CD1c-positive myeloid dendritic cell (primary cell): ENCODE measurements around the gene PROSER3.

Experiments
- DNase-seq: peaks from one replicate; pipeline ENCODE4 v3.0.0-alpha.2; 2016; ENCODE audit errors: extremely low spot score

PROSER3 gene

GRCh38 chr19:35738021-35738886 is 19.7 kb upstream of the PROSER3 start:
- DNase-seq = no peak

- no peak for DNase-seq
Measured at GRCh38 chr19:35738887-35739229, 19.1 kb upstream of the PROSER3 start.

GRCh38 chr19:35739275-35740107 is 18.5 kb upstream of the PROSER3 start:
- DNase-seq = no peak

GRCh38 chr19:35740108-35740422 is 17.9 kb upstream of the PROSER3 start:
- DNase-seq = no peak

GRCh38 chr19:35740423-35741202 is 17.4 kb upstream of the PROSER3 start:
- DNase-seq = peak; percentile 98

GRCh38 chr19:35741203-35741515 is 16.8 kb upstream of the PROSER3 start:
- DNase-seq = no peak

- peak; percentile 94 for DNase-seq
Measured at GRCh38 chr19:35742121-35742724, 15.8 kb upstream of the PROSER3 start, which contains the start of gene IGFLR1. Gene IGFLR1 (minus strand): TSS chr19:35742452. CDS start chr19:35741180, 1,272 bp downstream.

GRCh38 chr19:35743640-35744429 is 14.1 kb upstream of the PROSER3 start:
- no peak for DNase-seq

GRCh38 chr19:35744430-35745327 is 13.3 kb upstream of the PROSER3 start:
- DNase-seq = peak; percentile 98

- DNase-seq = peak; percentile 100
Measured at GRCh38 chr19:35745328-35746086, 12.5 kb upstream of the PROSER3 start, which contains the start of the genes PSENEN and U2AF1L4. Gene PSENEN (plus strand): TSS chr19:35745651. CDS start chr19:35745931, 280 bp downstream. Gene U2AF1L4 (minus strand): TSS chr19:35745418. CDS start chr19:35745391, 27 bp downstream.

GRCh38 chr19:35746087-35746462 is 11.9 kb upstream of the PROSER3 start:
- DNase-seq = no peak

GRCh38 chr19:35746531-35746930 is 11.4 kb upstream of the PROSER3 start:
- peak; percentile 28 for DNase-seq

GRCh38 chr19:35748106-35749020 is 9.6 kb upstream of the PROSER3 start, which contains the start of gene LIN37:
Gene LIN37 (plus strand): TSS chr19:35748576. CDS start chr19:35748725, 149 bp downstream.
- peak; percentile 100 for DNase-seq

GRCh38 chr19:35750167-35750566 is 7.8 kb upstream of the PROSER3 start:
- DNase-seq = no peak

- DNase-seq = peak; percentile 14
Measured at GRCh38 chr19:35751839-35752745, 5.9 kb upstream of the PROSER3 start.

- DNase-seq = no peak
Measured at GRCh38 chr19:35752746-35753350, 5.1 kb upstream of the PROSER3 start.
